GM23338 (cell line): ENCODE results near the gene SNX3. TPM values are rescaled to one million over a fixed set of nuclear protein-coding genes. Genes with fewer than 3 reads are reported as not detected.
A peak's percentile ranks its signal among the peaks of the same experiment; 100 is the strongest.

Source experiments
- ATAC-seq: fragments of 200-7000 bp; cut with Tn5 transposase; 3 replicates; pipeline ENCODE4 v1.9.1; 2020
- DNase-seq: peaks from one replicate; pipeline ENCODE4 v3.0.0-alpha.2; 2015; ENCODE audit warnings: low spot score
- H2AFZ ChIP-seq: fragments of 200-600 bp; sonication (generic); 2 replicates; pipeline ENCODE4 v1.8.0; 2016; ENCODE audit warnings: antibody characterized with exemption, mild to moderate bottlenecking, moderate library complexity
- H3F3A ChIP-seq: fragments of 200-600 bp; sonication (generic); replicated peaks from 2 replicates; pipeline ENCODE4 v1.8.0; 2017; ENCODE audit warnings: antibody characterized with exemption, mixed run types, low read depth
- H3K27ac ChIP-seq: fragments of 200-600 bp; sonication (generic); 2 replicates; pipeline ENCODE4 v1.6.1; 2016; ENCODE audit warnings: low read depth
- H3K27me3 ChIP-seq: fragments of 200-600 bp; sonication (generic); 2 replicates; pipeline ENCODE4 v1.8.0; 2016; ENCODE audit warnings: mild to moderate bottlenecking, mixed run types, moderate library complexity; ENCODE audit not compliant: insufficient read depth
- H3K36me3 ChIP-seq: fragments of 200-600 bp; sonication (generic); 2 replicates; pipeline ENCODE4 v1.8.0; 2016; ENCODE audit warnings: mild to moderate bottlenecking; ENCODE audit not compliant: insufficient read depth
- H3K4me1 ChIP-seq: fragments of 200-600 bp; sonication (generic); 2 replicates; pipeline ENCODE4 v1.8.0; 2016; ENCODE audit warnings: mild to moderate bottlenecking, moderate library complexity; ENCODE audit not compliant: insufficient read depth
- H3K4me2 ChIP-seq: fragments of 200-600 bp; sonication (generic); 2 replicates; pipeline ENCODE4 v1.7.1; 2017; ENCODE audit warnings: mixed run types
- H3K4me3 ChIP-seq: fragments of 200-600 bp; sonication (generic); 2 replicates; pipeline ENCODE4 v1.6.1; 2016; ENCODE audit warnings: mixed run types
- H3K79me2 ChIP-seq: fragments of 200-600 bp; sonication (generic); replicated peaks from 2 replicates; pipeline ENCODE4 v1.8.0; 2017; ENCODE audit warnings: mild to moderate bottlenecking; ENCODE audit not compliant: insufficient read depth
- H3K9me2 ChIP-seq: fragments of 200-600 bp; sonication (generic); 2 replicates; pipeline ENCODE4 v1.8.0; 2017; ENCODE audit not compliant: insufficient read depth
- H4K20me1 ChIP-seq: fragments of 200-600 bp; sonication (generic); replicated peaks from 2 replicates; pipeline ENCODE4 v1.8.0; 2017; ENCODE audit warnings: mild to moderate bottlenecking; ENCODE audit not compliant: insufficient read depth
- H3K27ac Mint-ChIP-seq: 2 replicates; pipeline ENCODE4 v1.8.0; 2020; ENCODE audit warnings: inconsistent platforms, mild to moderate bottlenecking, moderate library complexity, mixed read lengths
- H3K27me3 Mint-ChIP-seq: 3 replicates; pipeline ENCODE4 v1.8.0; 2022; ENCODE audit warnings: low read depth, mild to moderate bottlenecking, moderate library complexity, mixed read lengths, inconsistent platforms; ENCODE audit not compliant: insufficient read depth, poor library complexity
- H3K36me3 Mint-ChIP-seq: 3 replicates; pipeline ENCODE4 v1.8.0; 2021; ENCODE audit warnings: low read depth, mild to moderate bottlenecking, inconsistent platforms, moderate library complexity, mixed read lengths
- H3K4me1 Mint-ChIP-seq: 3 replicates; pipeline ENCODE4 v1.8.0; 2020; ENCODE audit warnings: mild to moderate bottlenecking, inconsistent platforms, mixed read lengths
- H3K4me3 Mint-ChIP-seq: 3 replicates; pipeline ENCODE4 v1.8.0; 2021; ENCODE audit warnings: moderate library complexity, mild to moderate bottlenecking, inconsistent platforms, mixed read lengths
- H3K9me3 Mint-ChIP-seq: 3 replicates; pipeline ENCODE4 v1.8.0; 2020; ENCODE audit warnings: moderate library complexity, mild to moderate bottlenecking, inconsistent platforms, mixed read lengths
- CREB1 ChIP-seq: fragments of 250-450 bp; sonication (Bioruptor Pico); IDR thresholded peaks from 2 replicates; pipeline ENCODE4 v1.5.0; 2020; ENCODE audit warnings: low read depth, mild to moderate bottlenecking, moderate library complexity
- EZH2 ChIP-seq: fragments of 200-600 bp; sonication (generic); IDR thresholded peaks from one replicate; pipeline ENCODE4 v1.8.0; 2017; ENCODE audit warnings: antibody characterized with exemption, mild to moderate bottlenecking, low read depth; ENCODE audit not compliant: unreplicated experiment
- NANOG ChIP-seq: IDR thresholded peaks from 2 replicates; pipeline ENCODE4 v1.6.1; 2016; ENCODE audit warnings: antibody characterized with exemption, borderline replicate concordance
- STAT1 ChIP-seq: IDR thresholded peaks from one replicate; pipeline ENCODE4 v1.6.1; 2016; ENCODE audit warnings: antibody characterized with exemption; ENCODE audit not compliant: unreplicated experiment
- ZNF114 ChIP-seq: fragments of 250-450 bp; sonication (Bioruptor Pico); IDR thresholded peaks from 2 replicates; pipeline ENCODE4 v1.5.0; 2020; ENCODE audit warnings: mild to moderate bottlenecking, moderate library complexity
- ZNF462 ChIP-seq: fragments of 250-450 bp; sonication (Bioruptor Pico); IDR thresholded peaks from 2 replicates; pipeline ENCODE4 v1.5.0; 2020; ENCODE audit warnings: mild to moderate bottlenecking, moderate library complexity
- polyA plus RNA-seq: library from polyadenylated mRNA; unstranded; fragments of >200 nt; fragmentation: Nextera tagmentation; extraction: Ambion mirVana; gene quantifications from 2 replicates; pipeline ENCODE4 v1.2.1, GENCODE V29; 2016
- total RNA-seq: library from RNA; depleted of rRNA; stranded (reverse); fragments of >200 nt; shearing (Covaris generic); gene quantifications from 2 replicates; pipeline ENCODE4 v1.2.3, GENCODE V29; 2014

Gene SNX3
- total and polyA plus RNA-seq, 2 experiments from 2014 or later: 87.2 to 123 TPM

GRCh38 chr6:108174371-108175175, 86.3 kb downstream of the SNX3 start (continued):
- TF ChIP-seq ZNF462 (CRISPR knock-in tag): no peak

GRCh38 chr6:108171918-108172516, 88.8 kb downstream of the SNX3 start:
- H3K27me3 Mint-ChIP-seq: peaks cover 100% of the 10 kb centered on the region
- no peak for DNase-seq

More at GRCh38 chr6:108171918-108172516, 88.8 kb downstream of the SNX3 start:
- peaks cover 100% of the 10 kb centered on the region for H3K27me3 ChIP-seq
- peak overlapping the region; percentile 62 for H3K4me3 ChIP-seq
- no peak overlapping the region for H2AFZ ChIP-seq
- H3K9me3 Mint-ChIP-seq: no peaks in the 10 kb centered on the region; the same call in 2 of the 3 replicates
- peaks cover 57% of the 10 kb centered on the region for H3F3A ChIP-seq
- H3K9me2 ChIP-seq: no peaks in the 10 kb centered on the region
- ATAC-seq: no peak
- H3K4me3 Mint-ChIP-seq: no peak overlapping the region
- H3K36me3 ChIP-seq: no peaks in the 10 kb centered on the region
- no peak overlapping the region for H3K27ac ChIP-seq
- H3K4me1 ChIP-seq: peaks cover 73% of the 10 kb centered on the region
- H4K20me1 ChIP-seq: peaks cover 37% of the 10 kb centered on the region
- no peak overlapping the region for H3K27ac Mint-ChIP-seq
- no peaks in the 10 kb centered on the region for H3K36me3 Mint-ChIP-seq
- TF ChIP-seq EZH2: peak; percentile 65
- TF ChIP-seq CREB1 (CRISPR knock-in tag): no peak
- no peak for TF ChIP-seq NANOG
- TF ChIP-seq ZNF114: no peak
- no peak for TF ChIP-seq STAT1
- peaks cover 51% of the 10 kb centered on the region for H3K4me1 Mint-ChIP-seq
- H3K4me2 ChIP-seq: peak overlapping the region; percentile 90
- no peaks in the 10 kb centered on the region for H3K79me2 ChIP-seq
